NCI-H1694 treated with DMSO at 0.1 percent for 48 hours (cell line): ENCODE results near the gene ACHE.

Experiments used
- DNase-seq: peaks from one replicate; lab custom pipeline; 2025; lab: John Stamatoyannopoulos, UW

The ACHE gene

GRCh38 chr7:100896732-100897608, 1.3 kb upstream of the ACHE start:
- DNase-seq, result no peak

- peak; percentile 35 for DNase-seq
Measured at GRCh38 chr7:100895956-100896731, 456 bp upstream of the ACHE start.

- DNase-seq, result no peak
Measured at GRCh38 chr7:100894860-100895700, 608 bp downstream of the ACHE start.

GRCh38 chr7:100893910-100894721, 1.6 kb downstream of the ACHE start:
- no peak for DNase-seq

GRCh38 chr7:100893318-100893895, 2.3 kb downstream of the ACHE start:
- DNase-seq, result no peak

GRCh38 chr7:100892364-100893317, 3.0 kb downstream of the ACHE start:
- no peak for DNase-seq

GRCh38 chr7:100891568-100892247, 4.0 kb downstream of the ACHE start:
- no peak for DNase-seq

- DNase-seq, result no peak
Measured at GRCh38 chr7:100890653-100891567, 4.8 kb downstream of the ACHE start.

- no peak for DNase-seq
Measured at GRCh38 chr7:100888988-100889750, 6.5 kb downstream of the ACHE start, which contains the start of gene UFSP1. UFSP1 (minus strand) TSS chr7:100889715; CDS start chr7:100889271, 444 bp downstream.

- DNase-seq, result no peak
Measured at GRCh38 chr7:100888291-100888987, 7.2 kb downstream of the ACHE start.

GRCh38 chr7:100887516-100888290, 8.0 kb downstream of the ACHE start:
- no peak for DNase-seq

GRCh38 chr7:100886936-100887515, 8.7 kb downstream of the ACHE start:
- DNase-seq, result no peak

- DNase-seq, result no peak
Measured at GRCh38 chr7:100886142-100886935, 9.3 kb downstream of the ACHE start.

- no peak for DNase-seq
Measured at GRCh38 chr7:100885440-100886141, 10.1 kb downstream of the ACHE start.
